ENCODE results near the gene SPRY2.

SPRY2 gene

DNA sequence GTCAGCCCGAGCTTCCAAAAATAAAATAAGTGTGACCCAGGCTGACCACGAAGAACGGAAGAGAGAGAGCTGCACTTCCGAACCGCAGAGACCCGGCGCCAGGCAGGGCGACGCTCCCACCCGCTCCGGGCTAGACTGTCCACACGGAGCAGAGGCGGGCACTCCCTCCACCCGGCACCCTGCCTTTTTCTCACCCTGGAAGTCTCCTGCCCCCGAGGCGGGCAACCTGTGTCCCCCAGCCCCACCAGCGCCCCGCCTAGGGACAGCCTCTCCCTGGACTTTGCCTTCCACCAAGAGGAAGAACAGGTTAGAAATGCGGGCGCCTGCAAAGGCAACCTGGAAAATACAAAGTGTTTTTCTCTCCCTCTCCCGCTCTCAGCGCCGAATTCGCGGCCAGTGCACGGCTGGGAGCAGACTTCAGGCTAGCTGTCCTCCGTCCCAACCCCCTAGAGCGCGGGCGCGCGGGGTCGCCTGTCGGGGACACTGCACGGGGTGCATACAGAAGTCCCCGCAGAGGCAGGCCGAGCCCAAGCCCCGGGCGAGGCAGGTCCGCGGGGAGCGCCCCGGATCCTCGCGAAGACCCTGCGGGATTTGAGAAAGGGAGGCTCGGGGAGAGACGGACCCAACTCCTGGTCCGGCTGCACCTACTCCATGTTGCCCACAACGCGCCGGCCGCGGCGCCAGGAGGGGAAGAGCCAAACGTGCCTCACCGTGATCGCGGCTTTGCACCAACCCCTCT, 845 bp downstream of the SPRY2 start:
- peak overlapping the region; percentile 88 to 99 for H3K4ac ChIP-seq (ENCODE audit: low read depth in 1 of 2, low read length in 2 of 2)
- H3K4me2 ChIP-seq (ENCODE audit: low read length, poor library complexity, severe bottlenecking): peak overlapping the region; percentile 32
- H3K27ac ChIP-seq (ENCODE audit: low read length, poor library complexity, severe bottlenecking): peak overlapping the region; percentile 99
- H3K4me3 ChIP-seq (ENCODE audit: insufficient read depth in 1 of 2, low read depth in 1 of 2, low read length in 2 of 2): peak overlapping the region; percentile 89 to 98
- peak overlapping the region; percentile 85 for H2BK5ac ChIP-seq (ENCODE audit: low read depth, low read length, poor library complexity, severe bottlenecking)
- H3K18ac ChIP-seq (ENCODE audit: low read depth in 1 of 2, low read length in 2 of 2): peak overlapping the region; percentile 98 to 99
- H2BK120ac ChIP-seq (ENCODE audit: low read depth, low read length): peak overlapping the region; percentile 81
- H2AFZ ChIP-seq (ENCODE audit: low read depth, low read length): no peak overlapping the region
- H3K36me3 ChIP-seq (ENCODE audit: control insufficient read depth in 1 of 2, insufficient read depth in 2 of 2, low read depth in 1 of 2, low read length in 2 of 2): peaks cover 10 to 28% of the 10 kb centered on the region in 2 experiments
- H4K91ac ChIP-seq (ENCODE audit: low read length): peak overlapping the region; percentile 94
- under 1% methylated on average over 59 of the region's 59 CpGs for WGBS
- H3K4me1 ChIP-seq (ENCODE audit: control insufficient read depth, insufficient read depth, low read depth, low read length): peaks cover 9% of the 10 kb centered on the region
- no peaks in the 10 kb centered on the region for H3K9me3 ChIP-seq (ENCODE audit: control insufficient read depth, low read length)
- peak overlapping the region in 1 of 2 experiments; percentile 97 for H3K23ac ChIP-seq (ENCODE audit: low read length in 2 of 2)
- peak overlapping the region; percentile 20 for H2AK5ac ChIP-seq (ENCODE audit: low read length, severe bottlenecking)
- H4K8ac ChIP-seq (ENCODE audit: low read length): peak overlapping the region; percentile 79
- peak overlapping the region; percentile 98 for H3K9ac ChIP-seq (ENCODE audit: low read length)
- H3K14ac ChIP-seq (ENCODE audit: low read length in 2 of 2): peak overlapping the region in 1 of 2 experiments; percentile 99
- H3K79me1 ChIP-seq (replicated peaks; ENCODE audit: low read length, poor library complexity, severe bottlenecking): no peaks in the 10 kb centered on the region
- peak; percentile 51 for DNase-seq
- peak overlapping the region; percentile 50 to 89 for H2BK12ac ChIP-seq (ENCODE audit: low read length in 2 of 2)
- no peaks in the 10 kb centered on the region for H3K27me3 ChIP-seq (ENCODE audit: control insufficient read depth in 1 of 2, insufficient read depth in 1 of 2, low read length in 2 of 2)
- H2BK15ac ChIP-seq (ENCODE audit: low read depth, poor library complexity, severe bottlenecking): no peak overlapping the region

DNA sequence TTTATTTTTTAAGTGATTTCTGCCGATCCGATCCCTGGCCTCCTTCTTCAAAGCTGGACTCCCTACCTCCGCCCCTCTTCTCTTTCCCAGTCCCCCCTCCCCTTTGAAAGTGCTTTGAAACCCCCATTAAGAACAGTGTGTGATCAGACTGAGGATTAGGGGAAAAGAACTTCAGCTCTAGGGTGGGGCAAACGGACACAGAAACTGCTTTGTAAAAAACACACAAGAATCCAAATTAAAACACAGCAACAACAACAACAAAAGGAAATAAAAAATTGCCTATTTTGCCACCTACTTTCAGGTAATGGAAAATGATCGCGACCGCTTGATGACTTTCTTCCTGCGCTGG, 1.4 kb downstream of the SPRY2 start:
- Histone ChIP-seq H2BK12ac (ENCODE audit: low read length in 2 of 2) (peak overlapping the region in 1 of 2 experiments; percentile 89), H3K79me1 (replicated peaks; ENCODE audit: low read length, poor library complexity, severe bottlenecking) (no peaks in the 10 kb centered on the region), H2BK15ac (ENCODE audit: low read depth, poor library complexity, severe bottlenecking) (no peak overlapping the region), H3K4me1 (ENCODE audit: control insufficient read depth, insufficient read depth, low read depth, low read length) (peaks cover 9% of the 10 kb centered on the region), H3K14ac (ENCODE audit: low read length in 2 of 2) (peak overlapping the region; percentile 63 to 98), H4K91ac (ENCODE audit: low read length) (no peak overlapping the region), H2BK120ac (ENCODE audit: low read depth, low read length) (no peak overlapping the region), H2AK5ac (ENCODE audit: low read length, severe bottlenecking) (peak overlapping the region; percentile 50), H3K27me3 (ENCODE audit: control insufficient read depth in 1 of 2, insufficient read depth in 1 of 2, low read length in 2 of 2) (no peaks in the 10 kb centered on the region), H3K4ac (ENCODE audit: low read depth in 1 of 2, low read length in 2 of 2) (peak overlapping the region in 1 of 2 experiments; percentile 99), H2AFZ (ENCODE audit: low read depth, low read length) (no peak overlapping the region), H3K27ac (ENCODE audit: low read length, poor library complexity, severe bottlenecking) (peak overlapping the region; percentile 99), H3K18ac (ENCODE audit: low read depth in 1 of 2, low read length in 2 of 2) (peak overlapping the region; percentile 98 to 99), H3K9me3 (ENCODE audit: control insufficient read depth, low read length) (no peaks in the 10 kb centered on the region), H3K4me2 (ENCODE audit: low read length, poor library complexity, severe bottlenecking) (peak overlapping the region; percentile 32), H2BK5ac (ENCODE audit: low read depth, low read length, poor library complexity, severe bottlenecking) (peak overlapping the region; percentile 85), H4K8ac (ENCODE audit: low read length) (peak overlapping the region; percentile 79), H3K36me3 (ENCODE audit: control insufficient read depth in 1 of 2, insufficient read depth in 2 of 2, low read depth in 1 of 2, low read length in 2 of 2) (peaks cover 10 to 33% of the 10 kb centered on the region in 2 experiments), H3K9ac (ENCODE audit: low read length) (peak overlapping the region; percentile 98), H3K23ac (ENCODE audit: low read length in 2 of 2) (peak overlapping the region in 1 of 2 experiments; percentile 90), H3K4me3 (ENCODE audit: insufficient read depth in 1 of 2, low read depth in 1 of 2, low read length in 2 of 2) (peak overlapping the region; percentile 89 to 98)
- WGBS: 0% methylated on average over 5 of the region's 8 CpGs
- no peak for DNase-seq

DNA sequence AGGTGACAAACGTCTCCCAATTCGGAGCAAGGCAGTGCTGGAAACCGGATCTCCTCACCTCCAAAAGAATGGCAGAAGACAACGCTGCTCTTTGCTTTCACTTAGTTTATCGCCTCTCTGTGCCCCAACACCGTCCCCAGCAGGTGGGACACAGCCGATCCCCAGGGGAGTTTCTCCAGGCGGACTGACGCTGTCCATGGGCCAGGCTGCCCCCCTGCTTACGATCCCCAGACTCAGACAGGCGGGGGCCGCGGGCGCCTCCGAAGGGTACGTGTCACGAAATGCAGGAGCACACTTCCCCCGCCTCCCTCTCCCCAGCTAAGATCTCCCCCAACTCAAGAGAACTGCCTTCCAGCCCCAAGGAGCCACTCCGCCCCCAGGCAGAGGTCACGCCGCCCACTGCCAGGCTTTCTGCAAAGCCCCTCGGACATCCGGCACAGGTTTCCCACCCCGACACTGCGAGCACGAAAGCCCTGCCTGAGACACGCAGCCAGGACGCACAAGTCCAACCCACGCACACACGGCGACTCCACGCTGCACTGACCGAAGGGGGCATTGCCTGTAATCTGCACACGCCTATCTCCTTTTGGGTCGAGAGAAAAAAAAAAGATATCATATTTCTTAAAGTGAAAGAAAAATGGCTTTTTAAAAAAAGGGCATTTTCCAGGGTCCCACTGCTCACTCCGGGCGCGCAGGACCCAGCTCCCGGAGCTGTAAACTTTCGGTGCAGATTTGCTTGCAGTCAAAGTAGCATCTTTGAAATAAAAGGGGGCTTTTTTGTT, 2.0 kb downstream of the SPRY2 start:
- H3K27ac ChIP-seq (ENCODE audit: low read length, poor library complexity, severe bottlenecking): peak overlapping the region; percentile 99
- DNase-seq: peak; percentile 87
- peak overlapping the region; percentile 63 to 85 for H3K14ac ChIP-seq (ENCODE audit: low read length in 2 of 2)
- H3K23ac ChIP-seq (ENCODE audit: low read length in 2 of 2): peak overlapping the region in 1 of 2 experiments; percentile 53
- no peak overlapping the region for H2BK15ac ChIP-seq (ENCODE audit: low read depth, poor library complexity, severe bottlenecking)
- no peaks in the 10 kb centered on the region for H3K79me1 ChIP-seq (replicated peaks; ENCODE audit: low read length, poor library complexity, severe bottlenecking)
- under 1% methylated on average over 40 of the region's 40 CpGs for WGBS
- H3K9me3 ChIP-seq (ENCODE audit: control insufficient read depth, low read length): no peaks in the 10 kb centered on the region
- H3K18ac ChIP-seq (ENCODE audit: low read depth in 1 of 2, low read length in 2 of 2): peak overlapping the region; percentile 84 to 98
- H2BK5ac ChIP-seq (ENCODE audit: low read depth, low read length, poor library complexity, severe bottlenecking): peak overlapping the region; percentile 74
- H2AK5ac ChIP-seq (ENCODE audit: low read length, severe bottlenecking): no peak overlapping the region
- peak overlapping the region; percentile 5 for H3K4me2 ChIP-seq (ENCODE audit: low read length, poor library complexity, severe bottlenecking)
- peak overlapping the region; percentile 39 for H4K8ac ChIP-seq (ENCODE audit: low read length)
- H2AFZ ChIP-seq (ENCODE audit: low read depth, low read length): no peak overlapping the region
- no peak overlapping the region for H2BK120ac ChIP-seq (ENCODE audit: low read depth, low read length)
- no peak overlapping the region for H4K91ac ChIP-seq (ENCODE audit: low read length)
- no peaks in the 10 kb centered on the region for H3K27me3 ChIP-seq (ENCODE audit: control insufficient read depth in 1 of 2, insufficient read depth in 1 of 2, low read length in 2 of 2)
- H3K4ac ChIP-seq (ENCODE audit: low read depth in 1 of 2, low read length in 2 of 2): peak overlapping the region in 1 of 2 experiments; percentile 74
- peak overlapping the region; percentile 98 for H3K9ac ChIP-seq (ENCODE audit: low read length)
- peak overlapping the region; percentile 85 to 98 for H3K4me3 ChIP-seq (ENCODE audit: insufficient read depth in 1 of 2, low read depth in 1 of 2, low read length in 2 of 2)
- peak overlapping the region in 1 of 2 experiments; percentile 45 for H2BK12ac ChIP-seq (ENCODE audit: low read length in 2 of 2)
- peaks cover 9% of the 10 kb centered on the region for H3K4me1 ChIP-seq (ENCODE audit: control insufficient read depth, insufficient read depth, low read depth, low read length)
- H3K36me3 ChIP-seq (ENCODE audit: control insufficient read depth in 1 of 2, insufficient read depth in 2 of 2, low read depth in 1 of 2, low read length in 2 of 2): peaks cover 10 to 37% of the 10 kb centered on the region in 2 experiments

Measured in mesenchymal stem cell (in vitro differentiated cells and primary cell).